Activated CD8-positive, alpha-beta T cell treated with anti-CD3 and anti-CD28 coated beads for 36 hours (primary cell): ENCODE data around the gene SEC61B. TPM values are rescaled to one million over a fixed set of nuclear protein-coding genes. Genes with fewer than 3 reads are reported as not detected.

Experiments used
- ATAC-seq: fragments of 200-7000 bp; cut with Tn5 transposase; one replicate; pipeline ENCODE4 v1.10.0; 2021; ENCODE audit warnings: mild to moderate bottlenecking, moderate library complexity
- CTCF ChIA-PET: fragments of 350-600 bp; sonication (Branson Sonifier 250); formaldehyde crosslinking; loops from one replicate; lab custom pipeline; 2021; ENCODE audit warnings: antibody characterized with exemption; lab: Charles Lee
- POLR2A ChIA-PET: fragments of 350-600 bp; sonication (Branson Sonifier 250); formaldehyde crosslinking; loops from one replicate; lab custom pipeline; 2021; ENCODE audit warnings: antibody characterized with exemption; lab: Charles Lee
- DNase-seq: peaks from one replicate; pipeline ENCODE4 v3.0.0-alpha.2; 2020
- H3K27ac Mint-ChIP-seq: one replicate; pipeline ENCODE4 v1.8.0; 2021; ENCODE audit warnings: mild to moderate bottlenecking, mixed read lengths
- H3K27me3 Mint-ChIP-seq: one replicate; pipeline ENCODE4 v1.8.0; 2021; ENCODE audit warnings: mixed read lengths
- H3K36me3 Mint-ChIP-seq: one replicate; pipeline ENCODE4 v1.8.0; 2021; ENCODE audit warnings: low read depth, mixed read lengths
- H3K4me1 Mint-ChIP-seq: one replicate; pipeline ENCODE4 v1.8.0; 2021; ENCODE audit warnings: low read depth, mixed read lengths
- H3K4me3 Mint-ChIP-seq: one replicate; pipeline ENCODE4 v1.8.0; 2021; ENCODE audit warnings: mild to moderate bottlenecking, moderate library complexity, mixed read lengths
- H3K9me3 Mint-ChIP-seq: one replicate; pipeline ENCODE4 v1.8.0; 2021; ENCODE audit warnings: mixed read lengths
- CTCF ChIP-seq: fragments of 200-600 bp; IDR thresholded peaks from one replicate; pipeline ENCODE4 v1.8.0; 2022; ENCODE audit warnings: antibody characterized with exemption, mild to moderate bottlenecking
- intact Hi-C: fragments of 100-400 bp; cut with micrococcal nuclease; formaldehyde crosslinking; loops from one replicate; pipeline ENCODE4 v1.10.0; 2022
- total RNA-seq, 2 experiments: library from RNA; stranded (reverse); gene quantifications; one replicate each; pipeline ENCODE4 v1.2.3, GENCODE V29; 2021

Gene SEC61B
- total RNA-seq, 2 experiments from 2014 or later = 140 to 149 TPM

- Mint-ChIP-seq H3K27ac (peak overlapping the region; percentile 84), H3K4me3 (peak overlapping the region; percentile 20), H3K36me3 (no peaks in the 10 kb centered on the region), H3K4me1 (peaks cover 57% of the 10 kb centered on the region), H3K27me3 (peaks cover 4% of the 10 kb centered on the region), H3K9me3 (no peaks in the 10 kb centered on the region)
- peak; percentile 89 for TF ChIP-seq CTCF
- peak; percentile 91 for ATAC-seq
- ChIA-PET CTCF (interaction anchor here (0.6 to 7.2 kb wide), 59 partner anchors 11 to 1140 kb away, joined by 3 to 76 read pairs (median 4); partner anchors contain the start of genes ALG2 and SEC61B), POLR2A (interaction anchor here (0.6 to 1.1 kb wide), 6 partner anchors 15 to 37 kb away, joined by 3 to 4 read pairs (median 3); partner anchors contain the start of genes ALG2 and SEC61B)
- intact Hi-C loops = loop anchor here (5.0 to 10.0 kb wide), 3 partner anchors 38 to 830 kb away; partner anchors contain the start of genes ALG2, NR4A3 and SEC61B
- DNase-seq = peak; percentile 96
Measured at GRCh38 chr9:99184475-99185347, 37.4 kb upstream of the SEC61B start.

GRCh38 chr9:99185348-99185632, 36.8 kb upstream of the SEC61B start:
- H3K27ac Mint-ChIP-seq = peak overlapping the region; percentile 55
- H3K9me3 Mint-ChIP-seq = no peaks in the 10 kb centered on the region
- ATAC-seq (no peak), DNase-seq (no peak)
- H3K36me3 Mint-ChIP-seq = no peaks in the 10 kb centered on the region
- intact Hi-C loops = loop anchor here (10.0 kb wide), 1 partner anchor 830 kb away; no protein-coding TSS in a partner anchor
- H3K27me3 Mint-ChIP-seq = peaks cover 4% of the 10 kb centered on the region
- H3K4me3 Mint-ChIP-seq = no peak overlapping the region
- ChIA-PET CTCF (interaction anchor here (0.7 to 7.2 kb wide), 38 partner anchors 10 to 1140 kb away, joined by 3 to 76 read pairs (median 5); partner anchors contain the start of genes ALG2 and SEC61B), POLR2A (interaction anchor here (0.6 to 1.1 kb wide), 3 partner anchors 15 to 35 kb away, joined by 3 to 4 read pairs (median 3); no protein-coding TSS in a partner anchor)
- peaks cover 52% of the 10 kb centered on the region for H3K4me1 Mint-ChIP-seq
- TF ChIP-seq CTCF = no peak

GRCh38 chr9:99185934-99186333, 36.1 kb upstream of the SEC61B start:
- Mint-ChIP-seq H3K27ac (no peak overlapping the region), H3K36me3 (no peaks in the 10 kb centered on the region), H3K4me1 (peaks cover 45% of the 10 kb centered on the region), H3K27me3 (peaks cover 4% of the 10 kb centered on the region), H3K9me3 (no peaks in the 10 kb centered on the region), H3K4me3 (no peak overlapping the region)
- TF ChIP-seq CTCF = no peak
- POLR2A ChIA-PET = interaction anchor here (0.9 to 1.5 kb wide), 4 partner anchors 10 to 684 kb away, joined by 3 to 4 read pairs (median 4); no protein-coding TSS in a partner anchor
- CTCF ChIA-PET = interaction anchor here (0.8 to 7.2 kb wide), 15 partner anchors 10 to 1139 kb away, joined by 3 to 76 read pairs (median 6); partner anchors contain the start of genes ALG2 and SEC61B
- ATAC-seq = no peak
- no peak for DNase-seq
- intact Hi-C loops = loop anchor here (10.0 kb wide), 1 partner anchor 829 kb away; no protein-coding TSS in a partner anchor

GRCh38 chr9:99187311-99187710, 34.8 kb upstream of the SEC61B start:
- intact Hi-C loops = loop anchor here (10.0 kb wide), 1 partner anchor 827 kb away; no protein-coding TSS in a partner anchor
- H3K27me3 Mint-ChIP-seq = peaks cover 6% of the 10 kb centered on the region
- no peak overlapping the region for H3K27ac Mint-ChIP-seq
- DNase-seq = no peak
- H3K36me3 Mint-ChIP-seq = no peaks in the 10 kb centered on the region
- H3K9me3 Mint-ChIP-seq = no peaks in the 10 kb centered on the region
- H3K4me1 Mint-ChIP-seq = peaks cover 31% of the 10 kb centered on the region
- ChIA-PET CTCF (interaction anchor here (0.6 to 7.2 kb wide), 4 partner anchors 10 to 339 kb away, joined by 3 to 76 read pairs (median 3); no protein-coding TSS in a partner anchor), POLR2A (no interaction called here)
- no peak for TF ChIP-seq CTCF
- no peak overlapping the region for H3K4me3 Mint-ChIP-seq
- ATAC-seq = no peak
